Spleen (tissue), 11 donors: ENCODE data around the gene RBM4B. TPM values are rescaled to one million over a fixed set of nuclear protein-coding genes. Genes with fewer than 3 reads are reported as not detected.

ENCODE experiments used
- DNase-seq: peaks from one replicate; pipeline ENCODE4 v3.0.0-alpha.2; 2020
- H3K27ac ChIP-seq, 8 donors: fragments of 200-600 bp; sonication (generic) in 7 of 8; 1 replicate in 4 of 8; 2 replicates in 4 of 8; pipeline versions ENCODE4 v1.5.0 to v1.8.0; 2016 to 2021; ENCODE audit warnings: inconsistent platforms in 4 of 8, mild to moderate bottlenecking in 4 of 8, moderate library complexity in 1 of 8
- H3K27me3 ChIP-seq, 7 donors: fragments of 200-600 bp; sonication (generic) in 6 of 7; replicated peaks in 1 of 7; 1 replicate in 4 of 7; 2 replicates in 3 of 7; pipeline versions ENCODE4 v1.5.0 to v1.8.0; 2016 to 2021; ENCODE audit warnings: inconsistent platforms in 3 of 7, mild to moderate bottlenecking in 1 of 7
- H3K36me3 ChIP-seq, 6 donors: fragments of 200-600 bp; sonication (generic) in 5 of 6; 1 replicate in 4 of 6; 2 replicates in 2 of 6; pipeline versions ENCODE4 v1.5.0 to v1.8.0; 2016 to 2021; ENCODE audit warnings: inconsistent platforms in 2 of 6
- H3K4me1 ChIP-seq, 6 donors: fragments of 200-600 bp; sonication (generic) in 5 of 6; 1 replicate in 3 of 6; 2 replicates in 3 of 6; pipeline versions ENCODE4 v1.5.0 to v1.8.0; 2016 to 2021; ENCODE audit warnings: inconsistent platforms in 3 of 6
- H3K4me3 ChIP-seq, 8 donors: fragments of 200-600 bp; sonication (generic) in 7 of 8; 1 replicate in 4 of 8; 2 replicates in 4 of 8; pipeline versions ENCODE4 v1.5.0 to v1.8.0; 2016 to 2021; ENCODE audit warnings: inconsistent platforms in 4 of 8, mild to moderate bottlenecking in 4 of 8, moderate library complexity in 2 of 8
- H3K9me3 ChIP-seq, 8 donors: fragments of 200-600 bp; sonication (generic) in 7 of 8; 1 replicate in 4 of 8; 2 replicates in 4 of 8; pipeline versions ENCODE4 v1.5.0 to v1.8.0; 2016 to 2021; ENCODE audit warnings: inconsistent platforms in 4 of 8
- CTCF ChIP-seq, 11 experiments: fragments of 200-600 bp in 7 of 11; fragments of 450-650 bp in 4 of 11; sonication (generic) in 4 of 11; IDR thresholded peaks in 8 of 11; conservative IDR thresholded peaks in 3 of 11; 1 replicate in 7 of 11; 2 replicates in 4 of 11; pipeline versions ENCODE4 v1.4.0 to v1.8.0; 2016 to 2021; ENCODE audit warnings: antibody characterized with exemption in 11 of 11, inconsistent platforms in 4 of 11, mild to moderate bottlenecking in 1 of 11
- POLR2A ChIP-seq, 3 donors: fragments of 450-650 bp; IDR thresholded peaks; one replicate each; pipeline ENCODE4 v1.5.1; 2017; ENCODE audit warnings: antibody characterized with exemption in 3 of 3, mild to moderate bottlenecking in 1 of 3
- POLR2AphosphoS5 ChIP-seq, 3 donors: sonication (generic); formaldehyde crosslinking; IDR thresholded peaks; one replicate each; pipeline ENCODE4 v1.5.1; 2017; ENCODE audit warnings: antibody characterized with exemption in 3 of 3
- WGBS, 5 donors: extraction: QIAGEN DNeasy Blood & Tissue Kit in 3 of 5; methylation state at CpG; one replicate each; pipeline versions ENCODE4 v1.1.5 to v1.1.7; 2013 to 2018; 5-methylcytosine and 5-hydroxymethylcytosine counted together
- intact Hi-C: fragments of 100-400 bp; cut with DNase I; formaldehyde crosslinking; loops from one replicate; pipeline ENCODE4 v1.15.0; 2023; ENCODE audit warnings: low total_unique reads
- polyA plus RNA-seq, 3 donors: library from polyadenylated mRNA; stranded (reverse); fragments of 200-250 nt; gene quantifications; one replicate each; pipeline ENCODE4 v1.2.1, GENCODE V29; 2013
- total RNA-seq, 7 donors: library from RNA; depleted of rRNA in 3 of 7; stranded (reverse); fragments of >200 nt in 3 of 7; fragmentation: NEBNext Ultra II Directional in 4 of 7; extraction: Animal tissue kit (Norgen Biotek cat#: 25700) in 4 of 7; gene quantifications; one replicate each; pipeline versions ENCODE4 v1.1.0 to v1.2.1, GENCODE V29; 2016 to 2021
- donor health status: healthy with polysubstance abuse.
- donor health status: DM: no; HTN: no; CAD: no; lungs with moderate emphysema.
- donor health status: DM: no; HTN: no; CAD: no.
- donor health status: Bipolar disorder and iron deficiency.
- donor health status: healthy.
- donor health status: DM: no; HTN: no; CAD: no.
- donor health status: DM: yes; HTN: yes; CAD: no.

Gene RBM4B
- total and polyA plus RNA-seq, 10 donors, result 14.8 to 23.0 (median 18.3) TPM

GRCh38 chr11:66636411-66636810 lies 41.3 kb downstream of the RBM4B start:
- 83 to 90% (median 87%) methylated on average over 3 of the region's 3 CpGs for WGBS, 5 donors

GRCh38 chr11:66632952-66633351 lies 44.7 kb downstream of the RBM4B start:
- H3K4me1 ChIP-seq, result peaks cover 5 to 94% (median 40%) of the 10 kb centered on the region in 6 donors
- no peaks in the 10 kb centered on the region for H3K27me3 ChIP-seq
- no peaks in the 10 kb centered on the region for H3K9me3 ChIP-seq
- no peak overlapping the region for H3K27ac ChIP-seq
- intact Hi-C loops, result no loop called here
- no peak for DNase-seq
- TF ChIP-seq CTCF (IDR thresholded peaks at IDR 0.05 in 8 of 11, conservative IDR thresholded peaks at IDR 0.05 in 3 of 11) (no peak), POLR2A (IDR thresholded peaks at IDR 0.05) (no peak), POLR2AphosphoS5 (IDR thresholded peaks at IDR 0.05) (no peak)
- peaks cover 0 to 82% (median 24%) of the 10 kb centered on the region in 6 donors for H3K36me3 ChIP-seq
- 72 to 85% (median 78%) methylated on average over 2 of the region's 2 CpGs for WGBS, 5 donors
- H3K4me3 ChIP-seq, result no peak overlapping the region

More at GRCh38 chr11:66636411-66636810, 41.3 kb downstream of the RBM4B start:
- Histone ChIP-seq H3K4me3 (no peak overlapping the region), H3K9me3 (no peaks in the 10 kb centered on the region), H3K36me3 (peaks cover 0 to 66% (median 18%) of the 10 kb centered on the region in 6 donors), H3K27me3 (no peaks in the 10 kb centered on the region), H3K27ac (peak overlapping the region in 1 of 8 donors; percentile 96), H3K4me1 (peaks cover 26 to 87% (median 62%) of the 10 kb centered on the region in 6 donors)
- intact Hi-C loops, result no loop called here
- TF ChIP-seq POLR2AphosphoS5 (IDR thresholded peaks at IDR 0.05), result no peak
- no peak for TF ChIP-seq CTCF (IDR thresholded peaks at IDR 0.05 in 8 of 11, conservative IDR thresholded peaks at IDR 0.05 in 3 of 11)
- no peak for TF ChIP-seq POLR2A (IDR thresholded peaks at IDR 0.05)
- DNase-seq, result no peak

DNA sequence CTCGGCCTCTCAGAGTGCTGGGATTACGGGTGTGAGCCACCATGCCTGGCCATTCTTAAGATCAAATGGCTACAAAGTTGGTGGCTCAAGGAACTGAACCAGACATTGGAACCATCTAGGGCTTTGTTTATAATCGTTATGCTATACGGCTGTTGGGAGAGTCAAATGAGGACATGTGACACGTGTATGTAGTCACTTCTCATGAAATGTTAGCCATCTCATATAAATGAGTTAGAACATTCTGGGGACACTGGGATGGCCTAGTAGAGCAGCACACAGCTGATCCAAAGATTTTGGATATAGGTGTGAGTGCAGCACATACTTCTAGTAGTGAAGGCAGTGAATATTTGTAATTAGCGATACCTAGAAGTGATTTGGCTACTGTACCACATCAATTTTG lies 45.8 kb downstream of the RBM4B start:
- WGBS, 5 donors, result 87 to 95% (median 91%) methylated on average over 6 of the region's 6 CpGs

GRCh38 chr11:66629356-66629755 lies 48.3 kb downstream of the RBM4B start:
- H3K9me3 ChIP-seq, result no peaks in the 10 kb centered on the region
- WGBS, 5 donors, result 82 to 100% (median 91%) methylated on average over 2 of the region's 2 CpGs
- TF ChIP-seq POLR2A (IDR thresholded peaks at IDR 0.05) (no peak), CTCF (IDR thresholded peaks at IDR 0.05 in 8 of 11, conservative IDR thresholded peaks at IDR 0.05 in 3 of 11) (no peak), POLR2AphosphoS5 (IDR thresholded peaks at IDR 0.05) (no peak)
- H3K36me3 ChIP-seq, result peaks cover 3 to 100% (median 60%) of the 10 kb centered on the region in 6 donors
- peaks cover 0 to 95% (median 35%) of the 10 kb centered on the region in 6 donors for H3K4me1 ChIP-seq
- no peaks in the 10 kb centered on the region for H3K27me3 ChIP-seq
- H3K27ac ChIP-seq, result peak overlapping the region in 1 of 8 donors; percentile 1
- intact Hi-C loops, result no loop called here
- DNase-seq, result no peak
- no peak overlapping the region for H3K4me3 ChIP-seq

More for the DNA sequence above, 45.8 kb downstream of the RBM4B start:
- H3K36me3 ChIP-seq, result peaks cover 0 to 92% (median 34%) of the 10 kb centered on the region in 6 donors
- DNase-seq, result no peak
- no peak overlapping the region for H3K4me3 ChIP-seq
- H3K27ac ChIP-seq, result no peak overlapping the region
- TF ChIP-seq POLR2A (IDR thresholded peaks at IDR 0.05) (no peak), CTCF (IDR thresholded peaks at IDR 0.05 in 8 of 11, conservative IDR thresholded peaks at IDR 0.05 in 3 of 11) (no peak), POLR2AphosphoS5 (IDR thresholded peaks at IDR 0.05) (no peak)
- no peaks in the 10 kb centered on the region for H3K27me3 ChIP-seq
- intact Hi-C loops, result no loop called here
- no peaks in the 10 kb centered on the region for H3K9me3 ChIP-seq
- H3K4me1 ChIP-seq, result peaks cover 3 to 94% (median 34%) of the 10 kb centered on the region in 6 donors
